ENCODE results near the gene SRPX.

- TF ChIP-seq SP1 (IDR thresholded peaks at IDR 0.05) (no peak), FOXA1 (IDR thresholded peaks at IDR 0.05) (no peak), SUZ12 (IDR thresholded peaks at IDR 0.05) (no peak), ZNF384 (IDR thresholded peaks at IDR 0.05) (no peak), FOXK2 (IDR thresholded peaks at IDR 0.05) (no peak), ELF4 (IDR thresholded peaks at IDR 0.05) (no peak), FOXM1 (IDR thresholded peaks at IDR 0.05; ENCODE audit: borderline replicate concordance) (no peak)
Observed at GRCh38 chrX:38178396-38178795, 42.3 kb downstream of the SRPX start.

Measured in HEK293T (cell line).